Measurements from ENCODE around the gene RABL2B. TPM values are rescaled to one million over a fixed set of nuclear protein-coding genes. Genes with fewer than 3 reads are reported as not detected.
A peak's percentile ranks its signal among the peaks of the same experiment; 100 is the strongest.
"Not testable (repeated sequence)": the region's sequence is repeated elsewhere in the genome, so short reads cannot be mapped to it uniquely, and the experiment has no call there.

RABL2B gene
- total RNA-seq = 10 to 100 TPM; 19.2 to 22.5 TPM

DNA sequence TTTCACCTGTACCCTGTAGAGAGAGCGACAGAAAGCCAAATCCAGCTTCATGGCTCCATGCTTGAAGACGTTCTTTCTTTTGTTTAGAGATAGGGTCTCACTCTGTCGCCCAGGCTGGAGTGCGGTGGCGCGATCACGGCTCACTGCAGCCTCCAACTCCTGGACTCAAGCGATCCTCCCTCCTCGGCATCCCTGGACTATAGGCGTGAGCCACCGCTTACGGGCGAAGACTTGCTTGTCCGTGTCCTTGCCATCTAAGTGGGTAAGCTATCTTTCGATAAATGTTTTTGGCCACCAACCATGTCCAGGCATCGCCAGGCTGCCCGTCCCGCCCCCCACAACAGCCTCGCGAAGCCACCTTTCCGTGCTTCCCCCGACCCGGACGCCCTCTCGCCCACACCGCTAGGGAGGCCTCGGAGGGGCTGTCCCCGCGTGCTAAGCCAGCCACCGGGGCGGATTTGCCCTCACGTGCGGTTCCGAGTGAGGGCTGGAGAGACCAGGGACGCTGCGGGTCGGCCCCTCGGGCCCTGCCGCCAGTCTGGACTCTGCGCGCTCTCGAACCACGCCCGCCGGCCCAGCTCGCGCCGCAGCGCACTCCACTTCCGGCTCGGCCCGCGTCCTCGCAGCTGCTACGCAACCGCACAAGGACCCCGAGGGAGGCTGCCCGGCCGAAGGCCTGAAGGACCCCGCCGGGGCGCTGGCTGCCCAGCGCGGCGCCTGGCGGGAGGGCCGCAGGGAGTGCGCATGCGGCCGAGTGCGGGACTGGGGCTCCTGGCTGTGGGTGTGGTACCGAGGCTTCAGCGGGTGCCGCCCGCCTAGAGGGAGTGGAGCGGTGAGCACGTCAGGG lies at the start of gene RABL2B:
TSS of gene RABL2B (minus strand) at position 604 of the 847 bp plus-strand sequence. CDS start 1,342 bp downstream, outside the sequence.
- intact Hi-C loops (cut with micrococcal nuclease); H3K27me3 Mint-ChIP-seq; CTCF ChIA-PET; H3K9me3 Mint-ChIP-seq; H3K4me1 Mint-ChIP-seq (ENCODE audit: low read depth); POLR2A ChIA-PET; H3K36me3 Mint-ChIP-seq (ENCODE audit: low read depth): not testable (repeated sequence)
- Mint-ChIP-seq H3K27ac (peak within 1 kb of the TSS; percentile 79), H3K4me3 (peak within 1 kb of the TSS; percentile 81)
- ATAC-seq (peak; percentile 98), DNase-seq (peak; percentile 86)

DNA sequence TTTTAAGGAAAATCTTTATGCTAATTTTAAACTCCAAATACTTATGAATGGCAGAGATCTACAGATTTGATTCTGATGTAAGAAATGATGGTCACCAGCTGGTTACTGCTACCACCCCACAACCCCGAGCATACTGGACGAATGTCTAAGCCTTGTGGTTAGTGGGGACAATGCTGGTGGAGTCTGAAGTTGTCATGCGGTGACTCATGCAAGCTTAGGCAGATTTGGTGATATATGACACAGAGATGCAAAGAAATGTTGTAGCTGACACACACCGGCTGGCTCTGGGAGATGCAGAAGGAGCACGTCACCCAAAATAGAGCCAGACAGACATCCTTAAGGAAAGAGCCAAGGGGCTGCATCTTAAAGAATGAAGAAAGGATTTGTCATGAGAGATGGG lies 3.5 kb upstream of the RABL2B start:
- H3K4me1 Mint-ChIP-seq (ENCODE audit: low read depth); intact Hi-C loops (cut with micrococcal nuclease); H3K27ac Mint-ChIP-seq; H3K36me3 Mint-ChIP-seq (ENCODE audit: low read depth); H3K27me3 Mint-ChIP-seq; H3K4me3 Mint-ChIP-seq; H3K9me3 Mint-ChIP-seq; ATAC-seq; CTCF ChIA-PET; POLR2A ChIA-PET: not testable (repeated sequence)
- DNase-seq = peak; percentile 26

DNA sequence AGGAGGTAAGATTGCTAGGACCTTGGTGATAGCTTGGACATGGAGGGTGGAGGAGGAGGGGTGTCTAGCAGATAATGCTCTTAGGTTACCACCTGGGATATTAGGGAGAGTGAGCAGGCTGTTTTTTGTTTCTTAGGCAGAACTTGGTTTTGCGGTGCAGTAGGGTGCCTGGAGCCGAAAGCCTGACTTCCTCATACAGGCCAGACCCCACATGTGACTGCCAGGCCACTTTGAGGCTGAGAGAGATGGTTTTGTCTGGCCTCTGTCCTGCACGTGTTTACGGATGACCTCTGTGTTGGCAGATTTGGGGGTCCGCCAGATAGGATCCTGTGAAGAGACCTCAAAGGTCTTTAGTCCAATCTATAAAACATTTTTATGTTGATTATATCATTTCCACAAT lies 1.9 kb upstream of the RABL2B start:
- H3K27ac Mint-ChIP-seq; H3K36me3 Mint-ChIP-seq (ENCODE audit: low read depth); DNase-seq; ATAC-seq; H3K4me1 Mint-ChIP-seq (ENCODE audit: low read depth); CTCF ChIA-PET; H3K9me3 Mint-ChIP-seq; POLR2A ChIA-PET; intact Hi-C loops (cut with micrococcal nuclease); H3K27me3 Mint-ChIP-seq; H3K4me3 Mint-ChIP-seq: not testable (repeated sequence)

DNA sequence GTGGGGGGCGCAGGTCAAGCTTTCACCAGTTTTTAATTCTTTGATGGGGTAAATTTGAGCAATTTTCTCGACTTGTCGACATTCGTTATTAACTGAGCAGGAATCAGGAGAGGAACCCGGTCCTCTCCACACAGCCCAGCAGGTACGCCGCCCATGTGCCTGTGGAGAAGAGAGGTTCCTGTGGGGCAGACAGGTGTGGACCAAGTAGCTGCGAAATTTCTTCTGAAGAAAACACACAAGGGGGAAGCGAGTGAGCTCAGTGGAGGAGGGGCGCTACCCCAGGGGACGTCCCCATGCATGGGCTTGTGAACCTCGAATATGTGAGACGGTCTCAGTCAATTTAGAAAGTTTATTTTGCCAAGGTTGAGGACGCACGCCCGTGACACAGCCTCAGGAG lies 442 bp upstream of the RABL2B start:
- peak overlapping the region; percentile 81 for H3K4me3 Mint-ChIP-seq
- H3K36me3 Mint-ChIP-seq (ENCODE audit: low read depth); H3K27me3 Mint-ChIP-seq; CTCF ChIA-PET; H3K4me1 Mint-ChIP-seq (ENCODE audit: low read depth); H3K9me3 Mint-ChIP-seq; intact Hi-C loops (cut with micrococcal nuclease); POLR2A ChIA-PET: not testable (repeated sequence)
- peak; percentile 37 for ATAC-seq
- DNase-seq = peak; percentile 41
- peak overlapping the region; percentile 79 for H3K27ac Mint-ChIP-seq

DNA sequence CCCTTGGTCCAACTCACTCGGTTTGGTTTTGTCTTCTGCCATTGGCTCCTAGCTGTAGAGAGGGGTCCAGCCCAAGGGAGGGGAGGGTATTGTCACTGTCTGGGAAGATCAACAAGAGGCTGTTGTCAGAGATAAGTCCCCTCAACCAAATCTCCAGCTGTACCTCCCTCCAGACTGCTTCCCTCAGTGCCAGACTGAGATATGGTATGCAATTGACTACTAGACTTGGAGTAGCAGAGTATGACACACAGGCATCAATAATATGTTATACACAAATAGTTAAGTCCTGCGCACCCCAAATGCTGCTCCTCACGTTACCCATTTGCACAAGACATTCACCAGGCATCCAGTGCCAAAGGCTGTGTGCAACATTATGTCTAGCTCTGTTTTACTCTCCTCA lies 1.2 kb downstream of the RABL2B start:
- H3K4me3 Mint-ChIP-seq = peak overlapping the region; percentile 35
- H3K36me3 Mint-ChIP-seq (ENCODE audit: low read depth); ATAC-seq; H3K4me1 Mint-ChIP-seq (ENCODE audit: low read depth); DNase-seq; H3K27ac Mint-ChIP-seq; CTCF ChIA-PET; intact Hi-C loops (cut with micrococcal nuclease); POLR2A ChIA-PET; H3K27me3 Mint-ChIP-seq; H3K9me3 Mint-ChIP-seq: not testable (repeated sequence)

DNA sequence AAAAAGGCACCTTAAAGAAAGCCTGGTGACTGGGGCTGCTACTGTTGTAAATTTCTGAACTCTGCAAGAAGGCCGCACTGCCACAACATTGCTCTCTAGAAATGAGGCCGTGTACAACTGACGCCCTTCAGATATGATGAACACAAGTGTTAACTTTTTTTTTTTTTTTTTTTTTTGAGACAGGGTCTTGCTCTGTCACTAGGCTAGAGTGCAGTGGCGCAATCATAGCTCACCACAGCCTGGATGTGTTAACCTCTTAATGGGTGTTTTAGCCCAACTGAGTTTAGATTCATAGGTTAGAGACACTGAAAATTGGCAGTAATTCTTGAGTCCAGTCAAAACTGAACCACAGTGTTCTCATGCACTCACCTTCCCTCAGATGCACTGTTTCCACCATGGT lies 3.2 kb downstream of the RABL2B start:
- POLR2A ChIA-PET, CTCF ChIA-PET: not testable (repeated sequence)

DNA sequence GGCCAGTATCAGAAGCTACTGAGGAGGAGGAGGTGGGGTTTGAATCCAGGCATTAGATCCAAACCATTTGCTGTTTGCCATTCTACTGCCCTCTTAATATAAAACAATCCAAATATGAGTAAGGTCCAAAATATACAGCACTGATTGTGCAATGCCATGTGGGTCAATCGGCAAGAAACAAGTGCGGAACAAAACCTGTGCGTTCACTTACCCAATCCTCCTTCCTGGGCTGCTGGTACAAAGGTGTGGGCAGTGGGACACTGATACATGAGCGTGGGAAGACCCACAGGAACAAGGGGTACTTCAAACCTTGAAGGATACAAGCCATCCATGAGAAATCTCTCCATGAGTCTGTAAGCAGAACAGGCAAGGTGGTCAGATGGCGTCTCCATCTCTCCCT lies 5.8 kb downstream of the RABL2B start:
- POLR2A ChIA-PET; ATAC-seq; H3K27me3 Mint-ChIP-seq; H3K4me3 Mint-ChIP-seq; intact Hi-C loops (cut with micrococcal nuclease); H3K27ac Mint-ChIP-seq; H3K4me1 Mint-ChIP-seq (ENCODE audit: low read depth); DNase-seq; H3K9me3 Mint-ChIP-seq; H3K36me3 Mint-ChIP-seq (ENCODE audit: low read depth); CTCF ChIA-PET: not testable (repeated sequence)

More for the DNA sequence above, 3.2 kb downstream of the RABL2B start:
- intact Hi-C loops (cut with micrococcal nuclease); H3K9me3 Mint-ChIP-seq; H3K4me3 Mint-ChIP-seq; H3K27ac Mint-ChIP-seq; H3K36me3 Mint-ChIP-seq (ENCODE audit: low read depth); H3K4me1 Mint-ChIP-seq (ENCODE audit: low read depth); H3K27me3 Mint-ChIP-seq; ATAC-seq: not testable (repeated sequence)
- peak; percentile 13 for DNase-seq

DNA sequence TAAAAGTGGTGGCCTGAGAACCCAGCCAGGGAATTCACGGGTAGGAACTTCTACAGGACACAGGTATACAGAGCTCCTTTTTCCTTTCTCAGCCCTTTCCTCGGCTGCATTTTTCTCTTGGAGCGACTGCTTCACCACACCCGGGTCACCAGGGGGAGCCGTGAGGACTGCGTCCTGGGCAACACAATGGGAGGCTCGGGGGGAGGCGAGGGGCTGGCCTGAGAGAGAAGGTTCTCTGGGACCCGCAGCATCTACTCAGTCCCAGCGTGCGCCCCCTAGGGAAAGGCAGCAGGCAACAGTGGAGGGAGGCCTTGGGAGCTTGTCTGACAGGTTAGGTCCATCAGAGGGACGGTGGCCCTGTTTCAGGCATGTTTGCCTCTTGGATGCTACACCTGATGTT lies 8.3 kb downstream of the RABL2B start:
- H3K4me1 Mint-ChIP-seq (ENCODE audit: low read depth); CTCF ChIA-PET; intact Hi-C loops (cut with micrococcal nuclease); H3K4me3 Mint-ChIP-seq; H3K27me3 Mint-ChIP-seq; H3K27ac Mint-ChIP-seq; H3K9me3 Mint-ChIP-seq; POLR2A ChIA-PET; H3K36me3 Mint-ChIP-seq (ENCODE audit: low read depth): not testable (repeated sequence)
- DNase-seq (peak; percentile 22), ATAC-seq (peak; percentile 58)
- TF ChIP-seq, protein P1, sequence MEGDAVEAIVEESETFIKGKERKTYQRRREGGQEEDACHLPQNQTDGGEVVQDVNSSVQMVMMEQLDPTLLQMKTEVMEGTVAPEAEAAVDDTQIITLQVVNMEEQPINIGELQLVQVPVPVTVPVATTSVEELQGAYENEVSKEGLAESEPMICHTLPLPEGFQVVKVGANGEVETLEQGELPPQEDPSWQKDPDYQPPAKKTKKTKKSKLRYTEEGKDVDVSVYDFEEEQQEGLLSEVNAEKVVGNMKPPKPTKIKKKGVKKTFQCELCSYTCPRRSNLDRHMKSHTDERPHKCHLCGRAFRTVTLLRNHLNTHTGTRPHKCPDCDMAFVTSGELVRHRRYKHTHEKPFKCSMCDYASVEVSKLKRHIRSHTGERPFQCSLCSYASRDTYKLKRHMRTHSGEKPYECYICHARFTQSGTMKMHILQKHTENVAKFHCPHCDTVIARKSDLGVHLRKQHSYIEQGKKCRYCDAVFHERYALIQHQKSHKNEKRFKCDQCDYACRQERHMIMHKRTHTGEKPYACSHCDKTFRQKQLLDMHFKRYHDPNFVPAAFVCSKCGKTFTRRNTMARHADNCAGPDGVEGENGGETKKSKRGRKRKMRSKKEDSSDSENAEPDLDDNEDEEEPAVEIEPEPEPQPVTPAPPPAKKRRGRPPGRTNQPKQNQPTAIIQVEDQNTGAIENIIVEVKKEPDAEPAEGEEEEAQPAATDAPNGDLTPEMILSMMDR (IDR thresholded peaks at IDR 0.05) = peak; percentile 13

DNA sequence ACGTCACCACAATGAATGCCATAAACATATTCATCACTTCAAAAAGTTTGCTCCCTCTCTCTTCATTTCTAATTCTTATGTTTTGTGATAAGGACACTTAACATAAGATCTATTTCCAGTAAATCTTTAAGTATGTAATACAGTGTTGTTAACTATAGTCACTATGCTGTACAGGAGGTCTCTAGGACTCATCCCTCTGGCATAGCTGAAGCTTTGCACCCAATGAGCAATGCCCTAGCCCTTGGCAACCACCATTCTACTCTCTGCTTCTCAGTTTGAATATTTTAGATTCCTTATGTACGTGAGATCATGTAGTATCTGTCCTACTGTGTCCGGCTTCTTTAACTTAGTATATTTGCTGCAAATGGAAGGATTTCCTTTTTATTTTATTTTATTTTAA lies 19.1 kb downstream of the RABL2B start:
- H3K4me3 Mint-ChIP-seq; POLR2A ChIA-PET; ATAC-seq; H3K27me3 Mint-ChIP-seq; H3K36me3 Mint-ChIP-seq (ENCODE audit: low read depth); DNase-seq; H3K4me1 Mint-ChIP-seq (ENCODE audit: low read depth); H3K27ac Mint-ChIP-seq; CTCF ChIA-PET; H3K9me3 Mint-ChIP-seq; intact Hi-C loops (cut with micrococcal nuclease): not testable (repeated sequence)

DNA sequence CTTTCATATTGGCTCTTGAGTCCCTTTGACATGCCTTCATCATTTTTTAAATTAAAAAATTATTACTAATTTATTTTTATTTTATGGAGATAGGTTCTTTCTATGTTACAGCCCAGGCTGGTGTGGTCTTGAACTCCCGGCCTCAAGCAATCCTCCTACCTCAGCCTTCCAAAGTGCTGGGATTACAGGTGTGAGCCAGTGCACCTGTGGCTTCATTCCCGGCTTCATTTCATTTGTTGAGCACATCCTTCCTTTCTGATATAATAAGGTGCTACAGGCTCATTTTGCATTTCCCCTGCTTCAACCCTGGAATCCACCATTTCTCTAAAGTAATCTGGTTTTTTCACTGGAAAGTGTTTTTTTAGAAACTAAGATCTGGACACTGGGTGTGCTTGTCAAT lies 21.6 kb downstream of the RABL2B start:
- H3K27ac Mint-ChIP-seq; H3K36me3 Mint-ChIP-seq (ENCODE audit: low read depth); DNase-seq; CTCF ChIA-PET; H3K4me3 Mint-ChIP-seq; intact Hi-C loops (cut with micrococcal nuclease); H3K27me3 Mint-ChIP-seq; POLR2A ChIA-PET; ATAC-seq; H3K4me1 Mint-ChIP-seq (ENCODE audit: low read depth); H3K9me3 Mint-ChIP-seq: not testable (repeated sequence)

DNA sequence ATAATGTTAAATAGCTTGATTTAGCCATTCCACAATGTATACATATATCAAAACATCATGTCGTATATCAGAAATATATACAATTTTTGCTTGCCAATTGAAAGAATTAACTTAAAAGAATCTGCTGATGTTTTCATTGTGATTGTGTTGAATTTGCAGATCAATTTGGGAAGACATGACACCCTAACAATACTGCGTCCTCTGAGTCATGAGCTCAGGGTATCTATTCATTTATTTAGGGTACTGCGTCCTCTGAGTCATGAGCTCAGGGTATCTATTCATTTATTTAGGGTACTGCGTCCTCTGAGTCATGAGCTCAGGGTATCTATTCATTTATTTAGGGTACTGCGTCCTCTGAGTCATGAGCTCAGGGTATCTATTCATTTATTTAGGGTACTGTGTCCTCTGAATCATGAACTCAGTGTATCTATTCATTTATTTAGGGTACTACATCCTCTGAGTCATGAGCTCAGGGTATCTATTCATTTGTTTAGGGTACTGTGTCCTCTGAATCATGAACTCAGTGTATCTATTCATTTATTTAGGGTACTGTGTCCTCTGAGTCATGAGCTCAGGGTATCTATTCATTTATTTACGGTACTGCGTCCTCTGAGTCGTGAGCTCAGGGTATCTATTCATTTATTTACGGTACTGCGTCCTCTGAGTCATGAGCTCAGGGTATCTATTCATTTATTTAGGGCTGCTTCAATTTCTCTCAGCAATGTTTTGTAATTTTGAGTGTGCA lies 23.7 kb downstream of the RABL2B start:
- H3K4me3 Mint-ChIP-seq; POLR2A ChIA-PET; H3K9me3 Mint-ChIP-seq; ATAC-seq; intact Hi-C loops (cut with micrococcal nuclease); H3K27ac Mint-ChIP-seq; H3K36me3 Mint-ChIP-seq (ENCODE audit: low read depth); DNase-seq; CTCF ChIA-PET; H3K27me3 Mint-ChIP-seq; H3K4me1 Mint-ChIP-seq (ENCODE audit: low read depth): not testable (repeated sequence)

Measured in activated CD8-positive, alpha-beta T cell treated with anti-CD3 and anti-CD28 coated beads for 36 hours (primary cell).